SH-SY5Y (cell line): ENCODE results near the gene ADGRA1.

Source experiments
- GATA2 ChIP-seq: IDR thresholded peaks from 2 replicates; pipeline ENCODE4 v1.6.1; 2011; ENCODE audit warnings: mild to moderate bottlenecking, low read depth, low read length
- GATA3 ChIP-seq: IDR thresholded peaks from 2 replicates; pipeline ENCODE4 v1.6.1; 2011; ENCODE audit warnings: low read depth, mild to moderate bottlenecking, low read length, moderate library complexity

GRCh38 chr10:133179128-133179520, 91.4 kb downstream of the ADGRA1 start:
- TF ChIP-seq GATA2 (no peak), GATA3 (no peak)
